Mesodermal cell (in vitro differentiated cells): ENCODE measurements around the gene SOX5.

Experiments used
- H3K27ac ChIP-seq: 2 replicates; pipeline ENCODE4 v1.7.0; 2013; ENCODE audit warnings: mild to moderate bottlenecking, low read depth, low read length, moderate library complexity; ENCODE audit not compliant: severe bottlenecking
- H3K36me3 ChIP-seq: 2 replicates; pipeline ENCODE4 v1.7.1; 2013; ENCODE audit warnings: mild to moderate bottlenecking, low read length, moderate library complexity; ENCODE audit not compliant: control insufficient read depth, insufficient read depth
- H3K4me1 ChIP-seq: one replicate; pipeline ENCODE4 v1.7.1; 2013; ENCODE audit warnings: mild to moderate bottlenecking, low read length; ENCODE audit not compliant: insufficient read depth, control insufficient read depth, poor library complexity, severe bottlenecking
- H3K4me3 ChIP-seq: 2 replicates; pipeline ENCODE4 v1.7.0; 2013; ENCODE audit warnings: low read length, control low read depth, mild to moderate bottlenecking; ENCODE audit not compliant: insufficient read depth, poor library complexity, severe bottlenecking; ENCODE audit errors: extremely low read depth
- H3K9me3 ChIP-seq: 2 replicates; pipeline ENCODE4 v1.7.1; 2013; ENCODE audit warnings: mild to moderate bottlenecking, low read length, moderate library complexity; ENCODE audit not compliant: control insufficient read depth
- WGBS, 2 experiments: methylation state at CpG; one replicate each; pipeline ENCODE4 v1.1.5; 2013; ENCODE audit warnings: missing lambda C conversion rate in 2 of 2; ENCODE audit not compliant: insufficient coverage in 2 of 2; 5-methylcytosine and 5-hydroxymethylcytosine counted together

Gene SOX5

DNA sequence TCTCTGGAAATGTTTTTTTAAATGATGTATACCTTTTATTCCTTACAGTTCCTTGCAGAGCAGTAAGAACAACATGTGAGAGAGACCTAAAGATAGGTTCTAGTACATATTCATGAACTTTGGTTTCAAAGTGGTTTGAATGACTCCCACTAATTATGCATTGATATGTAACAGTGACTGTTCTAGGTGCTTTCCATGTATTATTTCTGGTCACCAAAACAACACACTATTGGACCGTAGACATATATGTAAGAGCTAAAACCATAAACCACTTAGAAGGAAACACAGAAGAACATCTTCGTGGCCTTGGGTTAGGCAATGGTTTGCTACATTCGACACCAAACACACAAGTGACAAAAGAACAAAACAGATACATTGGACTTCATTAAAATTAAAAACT lies 37.9 kb downstream of the SOX5 start:
- Histone ChIP-seq H3K4me3 (no peak overlapping the region), H3K9me3 (no peaks in the 10 kb centered on the region), H3K4me1 (peaks cover 25% of the 10 kb centered on the region), H3K36me3 (no peaks in the 10 kb centered on the region), H3K27ac (no peak overlapping the region)
- no CpG with 5 or more reads among the region's 3 CpGs for WGBS, 2 experiments

DNA sequence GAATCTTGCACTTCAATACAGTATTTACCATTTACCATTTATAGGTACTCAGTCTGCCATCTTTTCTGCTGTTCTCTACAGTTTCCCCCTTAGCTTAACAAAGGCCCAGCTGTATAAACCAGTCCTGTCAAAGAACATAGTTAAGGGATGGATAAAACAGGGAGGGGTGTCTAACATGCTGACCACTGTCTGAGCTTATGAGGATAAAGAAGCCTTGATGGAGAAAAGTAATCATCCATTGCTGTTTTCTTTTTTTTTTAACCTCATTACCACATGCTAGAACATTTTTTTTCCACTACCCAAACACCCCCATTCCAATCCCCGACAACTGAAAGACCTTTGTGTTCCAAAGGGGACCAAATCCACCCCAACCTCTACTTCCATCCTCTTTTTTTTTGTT lies 39.9 kb downstream of the SOX5 start:
- no peak overlapping the region for H3K27ac ChIP-seq
- no peaks in the 10 kb centered on the region for H3K36me3 ChIP-seq
- H3K4me1 ChIP-seq: peaks cover 29% of the 10 kb centered on the region
- no peak overlapping the region for H3K4me3 ChIP-seq
- H3K9me3 ChIP-seq: no peaks in the 10 kb centered on the region
- 83% methylated on average over 1 of the region's 1 CpG for WGBS, 2 experiments

DNA sequence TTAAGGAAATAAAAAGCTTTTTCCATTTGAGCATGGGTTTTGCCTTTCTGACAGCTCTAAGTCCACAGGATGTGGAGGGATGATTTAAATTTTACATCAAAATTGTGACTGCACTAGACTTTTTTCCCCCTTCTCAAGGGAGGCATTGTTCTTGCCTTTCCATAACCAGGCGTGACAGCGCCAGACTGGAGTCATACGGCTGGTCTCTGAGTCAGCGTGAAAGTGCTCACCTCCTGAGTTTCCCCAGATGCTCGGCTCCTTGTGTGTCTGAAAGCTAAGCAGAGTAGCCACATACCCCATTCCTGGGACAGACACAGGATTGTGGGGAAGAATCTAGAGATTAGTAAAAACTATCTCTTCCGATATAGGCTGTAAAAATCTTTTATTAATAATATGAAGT lies 43.1 kb downstream of the SOX5 start:
- Histone ChIP-seq H3K9me3 (peaks cover 2% of the 10 kb centered on the region), H3K36me3 (no peaks in the 10 kb centered on the region), H3K4me1 (peaks cover 29% of the 10 kb centered on the region), H3K4me3 (no peak overlapping the region), H3K27ac (peak overlapping the region; percentile 78)
- WGBS, 2 experiments: 20 to 32% methylated on average over 4 of the region's 6 CpGs

DNA sequence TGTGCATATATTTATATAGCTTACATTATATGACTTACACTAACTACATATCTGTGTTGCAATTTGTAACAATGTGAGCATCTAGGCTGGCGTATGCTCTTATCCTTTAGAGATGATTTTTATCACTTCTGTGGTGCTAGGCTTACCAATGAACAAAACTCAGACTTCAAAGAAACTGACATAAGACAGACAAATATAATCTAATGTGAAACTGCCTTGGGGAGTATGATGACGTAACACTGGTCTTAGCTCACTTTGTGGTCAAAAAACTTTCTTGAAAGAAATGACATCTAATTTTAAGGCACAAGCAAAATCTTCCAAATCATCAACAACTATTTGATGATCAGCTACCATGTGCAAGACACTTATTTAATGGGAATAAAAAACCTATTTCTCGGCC lies 50.0 kb downstream of the SOX5 start:
- no peak overlapping the region for H3K27ac ChIP-seq
- H3K9me3 ChIP-seq: peaks cover 7% of the 10 kb centered on the region
- H3K36me3 ChIP-seq: peaks cover 6% of the 10 kb centered on the region
- WGBS, 2 experiments: 80% methylated on average over 1 of the region's 3 CpGs; no CpG with 5 or more reads in 1 of the 2 experiments
- no peak overlapping the region for H3K4me3 ChIP-seq
- H3K4me1 ChIP-seq: no peaks in the 10 kb centered on the region

DNA sequence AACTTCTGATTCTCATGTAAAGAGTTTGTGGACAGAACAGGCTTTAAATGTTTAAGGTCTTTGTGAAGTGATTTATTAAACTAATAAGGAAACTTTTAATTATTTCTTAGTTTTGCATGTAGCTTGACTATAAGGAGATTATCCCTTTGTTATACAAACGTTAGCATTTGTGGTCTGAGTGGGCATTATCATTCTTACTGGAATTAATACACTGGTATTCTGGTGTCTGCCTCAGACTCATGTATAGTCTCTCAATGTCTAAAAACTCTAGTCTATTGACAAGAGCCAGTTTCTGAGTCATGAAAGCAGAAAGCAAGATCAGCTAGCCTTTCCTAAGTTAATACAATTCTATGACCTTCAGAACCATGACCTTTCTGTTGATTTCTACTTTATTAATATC lies 51.3 kb downstream of the SOX5 start:
- Histone ChIP-seq H3K36me3 (peaks cover 17% of the 10 kb centered on the region), H3K4me3 (no peak overlapping the region), H3K27ac (no peak overlapping the region), H3K9me3 (peaks cover 7% of the 10 kb centered on the region), H3K4me1 (no peaks in the 10 kb centered on the region)
- WGBS, 2 experiments: no CpG with 5 or more reads among the region's 1 CpG

DNA sequence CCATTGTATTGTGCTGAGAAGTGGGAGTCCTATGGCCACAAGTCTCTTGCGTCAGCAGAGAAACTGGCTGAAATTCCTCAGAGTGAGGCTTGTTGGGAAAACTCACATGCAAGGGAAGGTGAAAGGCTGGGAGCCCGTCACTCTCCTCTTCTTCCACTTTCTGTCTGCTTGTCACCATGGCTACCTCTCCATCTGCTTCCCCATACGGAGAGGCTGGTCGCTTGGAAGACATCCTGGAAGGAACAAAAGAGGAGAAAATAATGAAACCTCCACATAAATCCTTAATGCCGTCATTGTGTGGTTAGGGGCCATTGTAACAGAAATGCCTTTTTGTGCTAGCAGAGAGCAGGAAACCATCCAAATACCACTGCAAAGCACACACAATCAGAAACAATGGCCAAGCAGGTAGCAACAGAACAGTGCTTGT lies 53.7 kb downstream of the SOX5 start:
- 43% methylated on average over 3 of the region's 5 CpGs; no CpG with 5 or more reads in 1 of the 2 experiments for WGBS, 2 experiments
- H3K4me3 ChIP-seq: no peak overlapping the region

DNA sequence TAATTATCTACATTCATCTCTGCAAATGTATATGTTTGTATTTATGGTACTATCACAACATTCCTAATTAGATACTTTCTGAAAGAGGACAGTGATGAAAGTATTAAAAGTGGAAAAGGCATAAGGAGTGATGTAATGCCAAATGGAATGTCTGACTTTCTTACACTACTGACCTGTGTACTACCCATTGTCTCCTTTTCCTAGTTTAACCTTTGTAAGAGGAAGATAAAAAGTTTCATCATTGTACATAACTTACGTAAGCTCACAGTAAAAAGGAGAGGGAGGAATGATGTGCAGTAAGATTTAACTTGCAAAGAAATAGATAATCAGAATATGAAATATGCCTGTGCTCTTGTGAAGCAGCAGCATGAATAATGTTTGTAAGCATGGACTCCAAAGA lies 55.9 kb downstream of the SOX5 start:
- Histone ChIP-seq H3K4me3 (no peak overlapping the region), H3K4me1 (no peaks in the 10 kb centered on the region), H3K9me3 (no peaks in the 10 kb centered on the region), H3K27ac (no peak overlapping the region), H3K36me3 (peaks cover 26% of the 10 kb centered on the region)
- WGBS, 2 experiments: 100% methylated on average over 1 of the region's 1 CpG

More for the DNA sequence above, 53.7 kb downstream of the SOX5 start:
- no peaks in the 10 kb centered on the region for H3K9me3 ChIP-seq
- peaks cover 26% of the 10 kb centered on the region for H3K36me3 ChIP-seq
- peak overlapping the region; percentile 79 for H3K27ac ChIP-seq
- no peaks in the 10 kb centered on the region for H3K4me1 ChIP-seq

DNA sequence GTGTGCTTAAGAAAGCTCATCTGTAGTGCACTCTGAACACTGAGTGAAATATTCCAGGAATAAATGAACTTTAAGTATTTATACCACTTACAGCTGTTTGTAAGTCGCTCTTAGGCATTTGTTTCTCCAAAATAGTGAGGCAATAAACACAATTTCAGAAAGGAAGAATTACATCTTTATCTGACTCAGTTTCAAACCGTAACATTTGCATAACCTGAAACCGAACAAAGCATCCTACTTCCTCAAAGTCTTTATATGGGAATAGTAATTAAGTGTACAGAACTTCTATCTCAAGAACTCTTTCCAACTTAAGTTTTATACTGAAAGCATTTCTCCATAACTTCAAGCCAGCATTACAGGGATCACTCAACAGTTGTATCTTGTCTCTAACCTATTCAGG lies 58.4 kb downstream of the SOX5 start:
- Histone ChIP-seq H3K36me3 (peaks cover 26% of the 10 kb centered on the region), H3K27ac (no peak overlapping the region), H3K4me1 (no peaks in the 10 kb centered on the region), H3K4me3 (no peak overlapping the region), H3K9me3 (no peaks in the 10 kb centered on the region)
- no CpG with 5 or more reads among the region's 3 CpGs for WGBS, 2 experiments

DNA sequence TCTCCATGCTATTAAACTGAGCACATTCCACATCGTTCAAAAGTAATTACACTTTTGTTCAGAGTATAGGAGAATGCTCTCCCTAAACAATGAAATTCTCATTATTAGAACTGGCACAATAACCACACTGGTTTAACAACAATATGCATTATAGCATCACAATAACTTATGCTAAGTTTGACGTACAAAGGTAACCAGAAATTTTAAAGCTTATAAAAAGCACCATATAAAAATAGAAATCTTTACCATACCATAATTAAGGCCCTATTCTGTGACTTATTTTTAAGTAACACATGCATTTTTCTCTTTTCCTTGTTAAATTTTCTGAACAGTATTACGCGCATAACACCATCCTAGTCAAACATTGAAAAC lies 60.4 kb downstream of the SOX5 start:
- Histone ChIP-seq H3K4me1 (no peaks in the 10 kb centered on the region), H3K9me3 (no peaks in the 10 kb centered on the region), H3K36me3 (peaks cover 17% of the 10 kb centered on the region), H3K27ac (no peak overlapping the region), H3K4me3 (no peak overlapping the region)
- WGBS, 2 experiments: 89 to 100% methylated on average over 1 to 2 of the region's 4 CpGs

DNA sequence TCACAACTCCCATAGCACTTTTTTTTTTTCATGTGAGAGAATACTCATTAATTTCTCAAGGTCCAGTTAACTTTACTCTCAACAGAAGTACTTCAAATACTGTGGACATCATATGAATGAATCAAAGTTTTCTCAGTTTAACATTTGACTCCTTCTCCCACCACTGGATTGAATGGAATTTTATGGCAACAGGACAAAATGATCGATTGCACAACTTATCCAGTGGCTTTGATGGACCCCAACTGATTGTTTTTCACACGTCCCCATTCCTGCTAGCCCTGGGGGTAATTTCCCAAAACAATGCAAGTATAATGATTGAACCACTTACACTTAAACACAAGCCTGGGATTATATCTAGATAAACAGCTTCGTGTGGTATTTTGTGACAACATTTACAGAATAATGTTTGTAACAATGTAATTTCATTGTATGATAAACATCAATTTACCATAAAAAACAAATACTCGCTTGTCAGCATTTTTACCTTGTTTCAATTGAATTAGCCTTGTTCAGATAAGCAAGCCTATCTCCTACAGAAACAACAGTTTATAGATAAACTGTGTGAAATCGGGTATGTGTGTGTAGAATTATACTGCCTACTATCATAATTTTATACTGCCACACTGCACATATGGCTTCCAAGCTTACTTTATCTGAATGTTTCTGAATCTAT lies 60.9 kb downstream of the SOX5 start:
- no peak overlapping the region for H3K27ac ChIP-seq
- 86 to 100% methylated on average over 1 of the region's 5 CpGs for WGBS, 2 experiments
- no peaks in the 10 kb centered on the region for H3K9me3 ChIP-seq
- no peaks in the 10 kb centered on the region for H3K4me1 ChIP-seq
- no peak overlapping the region for H3K4me3 ChIP-seq
- H3K36me3 ChIP-seq: peaks cover 11% of the 10 kb centered on the region

DNA sequence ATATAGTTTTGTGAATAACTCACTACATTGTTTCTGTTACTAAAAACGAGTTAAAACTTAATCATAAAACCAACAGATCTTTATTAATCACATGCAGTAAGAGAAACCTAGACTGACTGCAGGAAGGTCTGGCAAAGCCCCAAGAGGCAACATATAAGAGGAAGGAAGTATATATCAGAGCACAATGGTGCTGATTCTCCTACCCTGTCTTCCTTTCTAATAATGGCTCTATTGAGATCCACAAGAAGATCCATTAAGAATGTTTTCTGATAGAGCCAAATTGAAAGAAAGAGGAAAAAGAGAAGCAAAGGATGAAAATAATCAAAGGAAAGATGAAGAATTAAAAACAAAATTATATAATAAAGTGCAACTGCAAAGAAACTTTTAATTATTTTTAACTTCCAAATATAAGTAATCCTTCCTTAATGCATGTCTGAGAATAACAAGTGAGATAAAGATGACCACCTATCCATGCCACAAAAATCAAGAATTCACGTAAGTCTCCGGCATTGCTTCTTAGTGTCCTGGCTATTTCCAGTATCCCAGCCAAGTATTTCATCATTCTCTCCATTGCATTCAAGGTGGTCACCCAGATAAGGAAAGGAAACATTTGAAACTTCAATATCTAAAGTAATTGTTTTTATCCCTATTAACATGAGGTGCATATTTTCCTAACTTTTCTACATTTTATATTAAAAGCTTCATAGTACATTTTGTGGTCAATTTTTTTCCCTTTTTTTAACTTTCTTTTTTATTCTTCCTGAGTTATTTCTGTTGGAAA lies 62.2 kb downstream of the SOX5 start:
- Histone ChIP-seq H3K27ac (no peak overlapping the region), H3K4me1 (no peaks in the 10 kb centered on the region), H3K9me3 (no peaks in the 10 kb centered on the region), H3K36me3 (peaks cover 2% of the 10 kb centered on the region), H3K4me3 (no peak overlapping the region)
- 94 to 100% methylated on average over 1 to 2 of the region's 3 CpGs for WGBS, 2 experiments
